Stimulated activated CD4-positive, alpha-beta T cell treated with anti-CD3 and anti-CD28 coated beads, TNF-alpha, amount 100 ng/mL, for 24 hours (primary cell): Measurements from ENCODE around the gene ANKRD11.

ENCODE experiments used
- DNase-seq, 3 experiments: peaks; one replicate each; pipeline ENCODE4 v3.0.0-alpha.2; 2020; ENCODE audit warnings: low read depth in 3 of 3

ANKRD11 gene

DNA sequence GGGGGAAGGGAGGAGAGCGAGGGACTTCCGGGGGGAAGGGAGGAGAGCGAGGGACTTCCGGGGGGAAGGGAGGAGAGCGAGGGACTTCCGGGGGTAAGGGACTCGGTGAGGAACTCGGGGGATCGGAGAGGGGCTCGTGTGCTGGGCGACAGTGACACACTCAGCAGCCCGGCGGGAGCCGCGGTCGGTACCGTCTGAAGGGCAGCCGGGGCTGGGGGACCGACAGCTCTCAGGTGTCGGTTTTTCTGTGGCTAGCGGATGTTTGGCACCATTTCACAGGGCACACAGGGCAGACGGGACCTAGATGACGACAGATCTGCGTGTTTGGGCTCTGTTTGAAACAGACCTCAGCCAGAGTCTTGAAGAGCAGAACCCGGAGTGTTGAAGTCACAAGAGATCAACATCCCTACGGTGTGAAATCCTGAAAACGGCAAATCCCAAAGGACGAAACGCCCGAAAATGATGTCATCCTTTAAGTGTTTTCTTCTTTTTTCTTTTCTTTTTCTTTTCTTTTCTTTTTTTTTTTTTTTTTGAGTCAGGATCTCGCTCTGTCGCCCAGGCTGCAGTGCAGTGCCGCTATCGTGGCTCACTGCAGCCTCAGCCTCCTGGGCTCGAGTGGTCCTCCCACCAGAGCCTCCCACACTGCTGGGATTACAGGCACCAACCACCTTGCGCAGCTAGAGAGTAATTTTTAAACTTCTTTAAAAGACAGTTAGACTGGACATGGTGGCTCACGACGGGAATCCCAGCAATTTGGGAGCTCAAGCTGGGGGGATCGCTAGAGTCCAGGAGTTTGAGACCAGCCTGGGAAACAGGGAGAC is 249.0 kb downstream of the ANKRD11 start:
- peak; percentile 47 to 64 (median 48) for DNase-seq

DNA sequence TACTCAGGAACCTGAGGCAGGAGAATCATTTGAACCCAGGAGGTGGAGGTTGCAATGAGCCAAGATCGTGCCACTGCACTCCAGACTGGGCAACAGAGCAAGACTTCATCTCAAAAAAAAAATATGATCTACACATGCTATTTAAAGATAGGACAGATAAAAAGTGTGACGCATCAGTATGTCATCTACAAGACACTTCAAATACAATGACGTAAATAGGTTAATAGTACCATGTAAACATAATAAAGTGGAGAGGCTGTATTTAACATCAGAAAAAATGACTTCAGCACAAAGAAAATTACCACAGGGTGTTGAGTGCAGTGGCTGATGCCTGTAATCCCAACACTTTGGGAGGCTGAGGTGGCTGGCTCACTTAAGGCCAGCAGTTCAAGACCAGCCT is 252.6 kb downstream of the ANKRD11 start:
- DNase-seq: no peak

DNA sequence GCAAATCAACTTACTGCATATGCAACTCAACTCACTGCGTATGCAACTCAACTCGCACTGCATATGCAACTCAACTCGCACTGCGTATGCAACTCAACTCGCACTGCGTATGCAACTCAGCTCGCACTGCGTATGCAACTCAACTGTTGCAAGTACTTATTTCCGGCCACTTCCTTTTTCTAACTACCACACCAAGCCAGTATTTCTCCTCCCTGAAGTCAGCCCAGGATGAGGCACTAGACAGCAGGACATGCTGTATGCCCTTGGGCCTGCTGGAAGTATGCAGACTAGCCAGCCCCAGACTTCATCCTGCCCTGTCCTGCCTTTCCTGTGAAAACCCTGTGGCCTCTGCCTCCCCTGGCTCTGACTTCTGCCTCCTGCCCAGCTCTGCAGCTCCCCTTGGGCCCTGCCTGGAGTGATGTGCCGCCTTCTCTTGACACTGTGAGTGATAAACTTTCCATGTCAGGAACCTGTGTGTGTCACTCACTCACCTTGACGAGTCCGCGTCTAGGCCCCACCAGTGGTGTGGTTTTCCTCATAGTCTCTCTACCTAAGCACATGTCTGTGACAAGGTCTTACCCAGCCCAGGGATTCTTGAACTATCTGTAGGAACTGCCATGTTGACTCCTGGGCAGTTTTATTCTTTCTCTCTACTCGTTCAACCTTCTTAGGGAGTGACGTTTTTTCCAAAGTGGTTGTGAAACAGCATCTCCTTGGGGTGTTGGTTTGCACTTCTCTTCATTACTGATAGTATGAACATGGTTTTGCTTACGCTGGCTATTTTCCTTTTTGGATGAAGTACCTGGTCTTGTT is 256.5 kb downstream of the ANKRD11 start:
- no peak for DNase-seq

DNA sequence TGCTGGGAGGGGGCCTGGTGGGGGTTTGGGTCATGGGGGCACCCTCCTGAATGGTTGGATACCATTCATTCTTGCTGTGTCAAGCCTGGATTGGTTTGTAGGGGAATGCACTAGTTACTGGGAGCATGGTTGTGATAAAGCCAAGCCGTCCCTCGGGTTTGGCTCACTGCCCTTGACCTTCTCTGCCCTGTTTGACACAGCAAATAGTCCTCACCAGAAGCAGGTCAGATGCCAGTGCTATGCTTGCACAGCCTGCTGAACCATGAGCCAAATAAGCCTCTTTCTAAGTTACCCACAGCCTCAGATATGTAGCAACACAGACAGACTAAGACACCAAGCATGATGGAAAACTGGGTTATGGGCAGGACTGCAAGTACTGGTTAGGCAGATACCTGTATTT is 258.3 kb downstream of the ANKRD11 start:
- DNase-seq: no peak

DNA sequence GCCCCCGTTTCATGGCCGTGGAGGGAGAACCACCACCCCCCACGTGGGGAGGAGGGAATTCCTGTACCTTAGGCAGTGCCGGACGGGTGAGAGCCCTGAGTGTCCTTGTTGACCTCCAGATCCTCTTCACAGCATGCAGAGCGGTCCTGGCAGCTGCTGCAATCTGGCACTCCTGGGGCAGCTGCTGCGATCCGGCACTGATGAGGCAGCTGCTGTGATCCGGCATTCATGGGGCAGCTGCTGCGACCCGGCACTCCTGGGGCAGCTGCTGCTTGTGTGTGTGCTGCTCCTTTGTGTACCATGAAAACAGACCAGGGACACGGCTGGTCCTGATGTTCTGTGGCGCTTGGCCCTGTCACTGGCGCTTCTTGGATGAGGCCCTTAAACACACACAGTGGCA is 260.1 kb downstream of the ANKRD11 start:
- no peak for DNase-seq

DNA sequence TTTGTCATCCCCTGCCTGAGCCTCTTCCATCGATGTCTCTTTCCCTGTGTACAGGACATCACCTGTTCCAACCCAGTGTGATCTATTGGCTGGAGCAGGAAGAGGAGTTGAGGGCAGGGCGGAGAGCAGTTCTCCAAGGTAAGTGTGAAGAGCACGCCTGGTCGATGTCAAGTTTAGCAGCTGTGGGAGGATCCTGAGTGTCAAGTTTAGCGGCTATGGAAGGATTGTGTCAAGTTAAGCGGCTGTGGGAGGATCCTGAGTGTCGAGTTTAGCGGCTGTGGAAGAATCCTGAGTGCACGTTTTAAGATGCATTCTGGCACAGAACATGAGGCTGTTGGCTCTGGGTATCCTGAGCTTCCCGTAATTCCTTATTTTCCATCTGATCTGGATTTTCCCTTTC is 265.7 kb downstream of the ANKRD11 start:
- no peak for DNase-seq

DNA sequence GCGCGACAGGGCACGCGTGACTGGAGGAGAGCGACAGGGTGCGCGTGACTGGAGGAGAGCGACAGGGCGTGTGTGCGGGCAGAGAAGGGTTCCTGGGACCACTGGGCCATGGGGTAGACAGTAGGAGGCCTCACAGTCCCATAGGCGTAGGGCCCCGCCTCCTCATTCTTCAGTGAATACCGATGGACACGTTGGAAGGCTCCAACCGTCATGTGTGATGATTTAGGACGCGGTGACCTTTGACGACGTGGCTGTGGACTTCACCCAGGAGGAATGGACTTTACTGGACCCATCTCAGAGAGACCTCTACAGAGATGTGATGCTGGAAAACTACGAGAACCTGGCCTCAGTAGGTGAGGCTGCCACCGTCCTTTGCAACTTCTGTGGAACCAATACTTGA is 267.4 kb downstream of the ANKRD11 start:
- DNase-seq: no peak

DNA sequence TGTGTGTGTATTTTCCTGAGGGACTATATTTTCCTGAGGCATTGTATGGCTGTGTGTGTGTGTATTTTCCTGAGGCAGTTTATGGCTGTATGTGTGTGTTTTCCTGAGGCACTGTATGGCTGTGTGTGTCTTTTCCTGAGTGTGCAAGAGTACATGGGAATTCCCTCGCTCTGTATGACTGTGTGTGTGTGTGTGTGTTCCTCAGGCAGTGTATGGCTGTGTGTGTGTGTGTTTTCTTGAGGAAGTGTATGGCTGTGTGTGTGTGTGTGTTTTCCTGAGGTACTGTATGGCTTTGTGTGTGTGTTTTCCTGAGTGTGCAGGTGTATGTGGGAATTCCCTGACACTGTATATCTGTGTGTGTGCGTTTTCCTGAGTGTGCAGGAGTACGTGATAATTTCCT is 268.8 kb downstream of the ANKRD11 start:
- DNase-seq: no peak

DNA sequence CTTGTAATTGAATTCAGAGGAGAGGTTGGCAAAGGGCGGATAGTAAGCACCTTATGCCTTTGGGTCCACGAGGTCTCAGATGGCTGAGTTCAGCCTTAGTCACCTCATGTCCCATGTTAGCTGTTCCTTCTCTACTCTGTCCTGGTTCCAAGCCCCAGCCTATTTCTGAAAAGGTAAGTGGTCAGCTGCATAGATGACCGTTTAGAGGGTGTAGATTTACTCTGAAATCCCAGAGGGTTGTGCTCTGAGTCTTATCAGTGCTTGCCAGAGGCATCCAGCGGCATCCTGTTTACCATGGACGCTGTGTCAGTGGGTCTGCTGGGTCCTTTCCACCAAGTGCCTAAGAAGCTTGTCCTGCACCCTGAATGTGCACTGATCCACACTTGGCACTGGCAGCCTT is 271.0 kb downstream of the ANKRD11 start:
- no peak for DNase-seq
